ENCODE data around the gene DAPK1.

GRCh38 chr9:87729246-87729645 is 231.6 kb downstream of the DAPK1 start:
- no peak for TF ChIP-seq POLR2A (IDR thresholded peaks at IDR 0.05; ENCODE audit: low read length)
- TF ChIP-seq GATA1 (IDR thresholded peaks at IDR 0.05; ENCODE audit: low read depth, low read length): no peak

Measured in erythroblast (primary cell).